ENCODE data around the gene CCDC85B. TPM values are rescaled to one million over a fixed set of nuclear protein-coding genes. Genes with fewer than 3 reads are reported as not detected.

CCDC85B gene
- total RNA-seq, 1 donor from 2014 or later = 3.9 TPM

GRCh38 chr11:65921876-65922275 lies 31.4 kb downstream of the CCDC85B start:
- DNase-seq (ENCODE audit: low spot score) = no peak
- H3K79me2 ChIP-seq (ENCODE audit: low read depth) = peaks cover 21% of the 10 kb centered on the region
- H3K27ac Mint-ChIP-seq = no peak overlapping the region
- no peaks in the 10 kb centered on the region for H3K36me3 ChIP-seq
- no peaks in the 10 kb centered on the region for H3F3A ChIP-seq (ENCODE audit: low read depth)
- H4K20me1 ChIP-seq (ENCODE audit: low read depth) = peaks cover 12% of the 10 kb centered on the region
- no peak overlapping the region for H2AFZ ChIP-seq (replicated peaks)
- peaks cover 6% of the 10 kb centered on the region for H3K27me3 Mint-ChIP-seq (ENCODE audit: insufficient read depth, low read depth)
- H3K9me3 ChIP-seq (ENCODE audit: low read depth) = no peaks in the 10 kb centered on the region
- peak overlapping the region; percentile 7 for H3K4me3 Mint-ChIP-seq
- no peak overlapping the region for H3K9ac ChIP-seq
- no peaks in the 10 kb centered on the region for H3K27me3 ChIP-seq
- TF ChIP-seq CTCF (IDR thresholded peaks at IDR 0.05) (no peak), EZH2 (IDR thresholded peaks at IDR 0.05) (no peak), EZH2phosphoT487 (IDR thresholded peaks at IDR 0.05) (no peak)
- no peaks in the 10 kb centered on the region for H3K9me3 Mint-ChIP-seq
- no peak overlapping the region for H3K4me3 ChIP-seq
- no peak overlapping the region for H3K4me2 ChIP-seq
- H3K4me1 Mint-ChIP-seq = peaks cover 12% of the 10 kb centered on the region
- H3K36me3 Mint-ChIP-seq = peaks cover 5% of the 10 kb centered on the region
- H3K27ac ChIP-seq = no peak overlapping the region
- H3K4me1 ChIP-seq = peaks cover 10% of the 10 kb centered on the region

GRCh38 chr11:65922565-65922964 lies 32.1 kb downstream of the CCDC85B start:
- H3K4me3 Mint-ChIP-seq = peak overlapping the region; percentile 7

GRCh38 chr11:65925397-65925796 lies 34.9 kb downstream of the CCDC85B start:
- H3K4me1 Mint-ChIP-seq = peaks cover 4% of the 10 kb centered on the region
- Histone ChIP-seq H3K9me3 (ENCODE audit: low read depth) (no peaks in the 10 kb centered on the region), H3K9ac (no peak overlapping the region), H3K27ac (no peak overlapping the region), H3K4me2 (no peak overlapping the region), H2AFZ (replicated peaks) (no peak overlapping the region), H3K27me3 (no peaks in the 10 kb centered on the region), H4K20me1 (ENCODE audit: low read depth) (peaks cover 7% of the 10 kb centered on the region), H3K36me3 (no peaks in the 10 kb centered on the region), H3K4me3 (no peak overlapping the region), H3F3A (ENCODE audit: low read depth) (no peaks in the 10 kb centered on the region), H3K4me1 (peaks cover 1% of the 10 kb centered on the region), H3K79me2 (ENCODE audit: low read depth) (peaks cover 2% of the 10 kb centered on the region)
- no peak overlapping the region for H3K4me3 Mint-ChIP-seq
- TF ChIP-seq EZH2 (IDR thresholded peaks at IDR 0.05) (no peak), EZH2phosphoT487 (IDR thresholded peaks at IDR 0.05) (no peak), CTCF (IDR thresholded peaks at IDR 0.05) (no peak)
- peaks cover 5% of the 10 kb centered on the region for H3K27me3 Mint-ChIP-seq (ENCODE audit: insufficient read depth, low read depth)
- DNase-seq (ENCODE audit: low spot score) = no peak
- H3K9me3 Mint-ChIP-seq = no peaks in the 10 kb centered on the region
- H3K36me3 Mint-ChIP-seq = peaks cover 5% of the 10 kb centered on the region
- H3K27ac Mint-ChIP-seq = no peak overlapping the region

More at GRCh38 chr11:65922565-65922964, 32.1 kb downstream of the CCDC85B start:
- H3K4me3 ChIP-seq = no peak overlapping the region
- no peaks in the 10 kb centered on the region for H3K36me3 ChIP-seq
- no peak overlapping the region for H2AFZ ChIP-seq (replicated peaks)
- Mint-ChIP-seq H3K36me3 (peaks cover 5% of the 10 kb centered on the region), H3K27me3 (ENCODE audit: insufficient read depth, low read depth) (peaks cover 4% of the 10 kb centered on the region), H3K9me3 (no peaks in the 10 kb centered on the region), H3K4me1 (peaks cover 7% of the 10 kb centered on the region), H3K27ac (no peak overlapping the region)
- H3K9ac ChIP-seq = no peak overlapping the region
- peaks cover 18% of the 10 kb centered on the region for H3K79me2 ChIP-seq (ENCODE audit: low read depth)
- H3K4me2 ChIP-seq = no peak overlapping the region
- H3K27ac ChIP-seq = no peak overlapping the region
- TF ChIP-seq CTCF (IDR thresholded peaks at IDR 0.05) (no peak), EZH2 (IDR thresholded peaks at IDR 0.05) (no peak), EZH2phosphoT487 (IDR thresholded peaks at IDR 0.05) (no peak)
- no peak for DNase-seq (ENCODE audit: low spot score)
- peaks cover 12% of the 10 kb centered on the region for H4K20me1 ChIP-seq (ENCODE audit: low read depth)
- no peaks in the 10 kb centered on the region for H3K27me3 ChIP-seq
- H3F3A ChIP-seq (ENCODE audit: low read depth) = no peaks in the 10 kb centered on the region
- H3K9me3 ChIP-seq (ENCODE audit: low read depth) = no peaks in the 10 kb centered on the region
- H3K4me1 ChIP-seq = peaks cover 10% of the 10 kb centered on the region

Data from neural progenitor cell (in vitro differentiated cells).